ENCODE results near the gene ZNF765.
A peak's percentile ranks its signal among the peaks of the same experiment; 100 is the strongest.
"Not testable (repeated sequence)": the region's sequence is repeated elsewhere in the genome, so short reads cannot be mapped to it uniquely, and the experiment has no call there.

ZNF765 gene

GRCh38 chr19:53394974-53395839, at the start of gene ZNF765:
Gene ZNF765 (plus strand): TSS chr19:53395149. CDS start chr19:53398016, 2,867 bp downstream.
- DNase-seq, result peak; percentile 19

GRCh38 chr19:53355739-53356138, 39.2 kb upstream of the ZNF765 start:
- DNase-seq, result no peak

GRCh38 chr19:53357821-53358581, 36.9 kb upstream of the ZNF765 start:
- no peak for DNase-seq

GRCh38 chr19:53360056-53360455, 34.9 kb upstream of the ZNF765 start:
- DNase-seq, result not testable (repeated sequence)

GRCh38 chr19:53365134-53365898, 29.6 kb upstream of the ZNF765 start, which contains the start of gene ZNF525:
Gene ZNF525 (plus strand): TSS chr19:53365705. CDS start chr19:53372282, 6,577 bp downstream.
- peak; percentile 6 for DNase-seq

- no peak for DNase-seq
These were observed 29.0 kb upstream of the ZNF765 start for GRCh38 chr19:53365899-53366493.

DNA sequence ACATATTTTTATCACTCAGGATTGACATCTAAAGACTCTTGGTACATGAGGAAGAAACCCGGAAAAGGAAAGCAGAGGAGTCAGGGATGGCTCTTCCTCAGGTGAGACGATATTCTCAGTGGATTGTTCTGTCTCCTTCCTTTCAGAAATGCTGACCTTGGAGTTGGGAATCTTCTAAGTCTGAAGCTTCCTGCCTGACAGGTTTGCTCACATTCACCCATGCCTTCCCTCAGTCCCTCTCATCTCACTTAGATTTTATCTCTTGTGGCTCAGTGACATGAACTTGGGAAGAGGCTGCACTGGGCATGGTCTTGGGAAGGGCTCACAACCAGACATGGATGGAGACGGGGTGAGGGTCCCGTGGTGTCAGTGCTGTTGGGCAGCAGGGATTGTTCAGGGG, 22.8 kb upstream of the ZNF765 start:
- DNase-seq, result no peak

DNA sequence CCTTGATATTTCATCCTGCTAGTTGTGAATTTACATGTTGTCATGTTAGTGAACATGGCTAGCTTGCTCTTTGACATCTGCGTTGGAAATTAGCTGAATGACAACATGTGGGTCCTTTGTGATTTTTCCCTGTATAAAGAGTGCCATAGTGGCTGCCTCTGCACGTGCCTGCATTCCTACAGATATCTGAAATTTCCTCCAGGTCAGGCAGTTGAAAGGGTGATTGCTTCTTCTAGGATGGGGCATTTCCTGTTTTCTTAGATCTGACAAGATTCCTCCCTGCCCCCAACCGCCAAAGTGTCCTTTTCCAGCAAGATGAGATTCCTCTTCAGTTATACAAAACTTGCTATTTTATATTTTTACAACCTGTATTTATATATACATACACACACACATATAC, 20.7 kb upstream of the ZNF765 start:
- DNase-seq, result no peak

DNA sequence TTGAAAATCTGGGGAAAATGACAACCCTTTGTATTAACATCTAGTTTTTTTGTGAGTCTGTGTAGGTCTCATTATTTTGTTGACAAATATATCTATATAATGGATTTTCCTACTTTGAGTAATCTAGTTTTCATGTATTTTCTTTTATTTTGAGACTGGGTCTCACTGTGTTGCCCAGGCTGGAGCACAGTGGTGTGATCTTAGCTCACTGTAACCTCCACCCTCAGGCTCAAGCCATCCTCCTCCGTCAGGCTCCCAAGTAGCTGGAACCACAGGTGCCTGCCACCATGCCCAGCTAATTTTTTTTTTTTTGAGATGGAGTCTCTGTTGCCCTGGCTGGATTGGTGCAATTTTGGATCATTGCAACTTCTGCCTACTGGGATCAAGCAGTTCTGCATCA, 20.2 kb upstream of the ZNF765 start:
- no peak for DNase-seq

DNA sequence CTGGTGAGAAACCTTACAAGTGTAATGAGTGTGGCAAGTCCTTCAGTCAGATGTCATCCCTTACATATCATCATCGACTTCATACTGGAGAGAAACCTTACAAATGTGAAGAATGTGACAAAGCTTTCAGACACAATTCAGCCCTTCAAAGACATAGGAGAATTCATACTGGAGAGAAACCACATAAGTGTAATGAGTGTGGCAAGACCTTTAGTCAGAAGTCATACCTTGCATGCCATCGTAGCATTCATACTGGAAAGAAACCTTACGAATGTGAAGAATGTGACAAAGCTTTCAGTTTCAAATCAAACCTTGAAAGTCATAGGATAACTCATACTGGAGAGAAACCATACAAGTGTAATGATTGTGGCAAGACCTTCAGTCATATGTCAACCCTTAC, 13.6 kb upstream of the ZNF765 start:
- DNase-seq, result no peak

GRCh38 chr19:53388168-53388567, 6.8 kb upstream of the ZNF765 start:
- DNase-seq, result no peak

GRCh38 chr19:53388904-53389303, 6.0 kb upstream of the ZNF765 start:
- DNase-seq, result no peak

DNA sequence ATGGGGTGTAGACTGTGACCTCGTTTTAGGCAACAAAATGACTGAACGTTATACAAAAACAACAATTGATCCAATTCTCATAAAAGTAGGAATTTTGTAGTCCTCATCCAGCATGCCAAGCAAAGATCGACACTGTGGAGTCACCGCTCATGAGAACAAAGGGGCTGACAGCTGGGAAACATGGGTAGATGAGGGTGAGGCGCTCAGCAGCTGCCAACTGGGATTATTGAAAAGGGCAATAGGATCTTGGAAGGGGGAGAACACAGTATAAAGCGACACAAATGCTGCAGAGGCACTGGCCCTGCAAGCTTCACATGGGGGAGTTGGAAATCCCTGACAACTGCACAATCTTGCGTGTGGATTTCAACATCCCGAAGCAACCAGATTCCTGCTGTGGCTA, 5.4 kb upstream of the ZNF765 start:
- no peak for DNase-seq

- no peak for DNase-seq
These were observed 5.0 kb upstream of the ZNF765 start for GRCh38 chr19:53389978-53390377.

GRCh38 chr19:53394522-53394973, 401 bp upstream of the ZNF765 start:
- DNase-seq, result no peak

GRCh38 chr19:53395840-53396524, 1.0 kb downstream of the ZNF765 start:
- DNase-seq, result not testable (repeated sequence)

- no peak for DNase-seq
These were observed 1.5 kb downstream of the ZNF765 start for GRCh38 chr19:53396525-53396868.

- DNase-seq, result not testable (repeated sequence)
These were observed 3.0 kb downstream of the ZNF765 start for GRCh38 chr19:53397918-53398317.

DNA sequence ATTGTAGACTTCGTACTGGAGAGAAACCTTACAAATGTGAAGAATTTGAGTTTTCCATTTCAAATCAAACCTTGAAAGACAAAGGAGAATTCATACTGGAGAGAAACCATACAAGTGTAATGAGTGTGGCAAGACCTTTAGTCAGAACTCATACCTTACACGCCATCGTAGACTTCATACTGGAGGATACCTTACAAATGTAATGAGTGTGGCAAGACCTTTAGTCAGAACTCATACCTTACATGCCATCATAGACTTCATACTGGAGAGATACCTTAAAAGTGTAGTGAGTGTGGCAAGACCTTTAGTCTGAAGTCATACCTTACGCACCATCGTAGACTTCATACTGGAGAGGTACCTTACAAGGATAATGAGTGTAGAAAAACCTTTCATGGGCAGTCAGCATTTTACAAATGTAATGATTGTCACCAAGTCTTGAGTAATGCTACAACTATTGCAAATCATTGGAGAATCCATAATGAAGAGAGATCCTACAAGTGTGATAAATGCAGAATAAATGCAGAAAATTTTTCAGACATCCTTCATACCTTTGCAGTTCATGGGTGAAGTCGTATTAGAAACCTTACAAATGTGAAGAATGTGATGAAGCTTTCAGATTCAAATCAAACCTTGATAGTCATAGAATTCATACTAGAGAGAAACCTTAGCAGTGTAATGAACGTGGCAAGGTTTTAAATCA, 14.7 kb downstream of the ZNF765 start:
- no peak for DNase-seq

DNA sequence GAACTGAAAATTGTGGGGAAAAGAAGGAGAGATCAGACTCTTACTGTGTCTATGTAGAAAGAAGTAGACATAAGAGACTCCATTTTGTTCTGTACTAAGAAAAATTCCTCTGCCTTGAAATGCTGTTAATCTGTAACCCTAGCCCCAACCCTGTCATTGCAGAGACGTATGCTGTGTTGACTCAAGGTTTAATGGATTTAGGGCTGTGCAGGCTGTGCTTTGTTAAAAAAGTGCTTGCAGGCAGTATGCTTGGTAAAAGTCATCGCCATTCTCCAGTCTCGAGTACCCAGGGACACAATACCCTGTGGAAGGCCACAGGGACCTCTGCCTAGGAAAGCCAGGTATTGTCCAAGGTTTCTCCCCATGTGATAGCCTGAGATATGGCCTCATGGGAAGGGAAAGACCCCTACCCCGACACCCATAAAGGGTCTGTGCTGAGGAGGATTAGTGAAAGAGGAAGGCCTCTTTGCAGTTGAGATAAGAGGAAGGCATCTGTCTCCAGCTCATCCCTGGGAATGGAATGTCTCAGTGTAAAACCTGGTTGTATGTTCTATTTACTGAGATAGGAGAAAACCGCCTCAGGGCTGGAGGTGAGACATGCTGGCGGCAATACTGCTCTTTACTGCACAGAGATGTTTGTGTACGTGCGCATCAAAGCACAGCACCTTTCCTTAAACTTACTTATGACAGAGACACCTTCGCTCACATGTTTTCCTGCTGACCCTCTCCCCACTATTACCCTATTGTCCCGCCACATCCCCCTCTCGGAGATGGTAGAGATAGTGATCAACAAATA, 25.8 kb downstream of the ZNF765 start:
- not testable (repeated sequence) for DNase-seq

GRCh38 chr19:53422551-53422950, 27.6 kb downstream of the ZNF765 start:
- no peak for DNase-seq
